ENCODE measurements around the gene GTF2H2C. TPM values are rescaled to one million over a fixed set of nuclear protein-coding genes. Genes with fewer than 3 reads are reported as not detected.
"Not testable (repeated sequence)": the region's sequence is repeated elsewhere in the genome, so short reads cannot be mapped to it uniquely, and the experiment has no call there.

Gene GTF2H2C
- total and polyA plus RNA-seq, 12 donors: 7.3 to 17.9 (median 14.2) TPM

- H3K36me3 ChIP-seq: no peaks in the 10 kb centered on the region
- intact Hi-C loops (cut with DNase I): no loop called here
- peaks cover 0 to 6% (median 0%) of the 10 kb centered on the region in 9 donors for H3K4me1 ChIP-seq
- H3K27me3 ChIP-seq: peaks cover 0 to 7% (median 0%) of the 10 kb centered on the region in 7 donors
- DNase-seq (no peak), ATAC-seq (no peak)
- WGBS, 2 donors: 85 to 87% methylated on average over 4 of the region's 4 CpGs
- no peak overlapping the region for H3K27ac ChIP-seq
- H3K4me3 ChIP-seq: no peak overlapping the region
- no peaks in the 10 kb centered on the region for H3K9me3 ChIP-seq
- TF ChIP-seq CTCF (IDR thresholded peaks at IDR 0.05): no peak
Observed at GRCh38 chr5:69528609-69529008, 31.4 kb upstream of the GTF2H2C start.

- TF ChIP-seq CTCF (IDR thresholded peaks at IDR 0.05): no peak
- Histone ChIP-seq H3K9me3 (no peaks in the 10 kb centered on the region), H3K36me3 (no peaks in the 10 kb centered on the region), H3K4me3 (no peak overlapping the region), H3K4me1 (peaks cover 0 to 6% (median 0%) of the 10 kb centered on the region in 9 donors), H3K27ac (no peak overlapping the region), H3K27me3 (peaks cover 0 to 7% (median 0%) of the 10 kb centered on the region in 7 donors)
- intact Hi-C loops (cut with DNase I): no loop called here
- ATAC-seq (no peak), DNase-seq (no peak)
- 68 to 77% methylated on average over 7 of the region's 7 CpGs for WGBS, 2 donors
Observed at GRCh38 chr5:69530561-69531405, 29.2 kb upstream of the GTF2H2C start.

GRCh38 chr5:69531406-69531801 is 28.6 kb upstream of the GTF2H2C start:
- DNase-seq (no peak), ATAC-seq (no peak)
- intact Hi-C loops (cut with DNase I): no loop called here
- peaks cover 0 to 7% (median 0%) of the 10 kb centered on the region in 7 donors for H3K27me3 ChIP-seq
- H3K4me3 ChIP-seq: no peak overlapping the region
- 42 to 45% methylated on average over 3 of the region's 3 CpGs for WGBS, 2 donors
- no peak for TF ChIP-seq CTCF (IDR thresholded peaks at IDR 0.05)
- no peaks in the 10 kb centered on the region for H3K9me3 ChIP-seq
- H3K4me1 ChIP-seq: peaks cover 0 to 6% (median 0%) of the 10 kb centered on the region in 9 donors
- H3K27ac ChIP-seq: no peak overlapping the region
- no peaks in the 10 kb centered on the region for H3K36me3 ChIP-seq

GRCh38 chr5:69537911-69538310 is 22.1 kb upstream of the GTF2H2C start:
- ATAC-seq; intact Hi-C loops (cut with DNase I): not testable (repeated sequence)
- 88 to 89% methylated on average over 2 to 3 of the region's 3 CpGs for WGBS, 2 donors

GRCh38 chr5:69538735-69539134 is 21.3 kb upstream of the GTF2H2C start:
- DNase-seq; H3K27me3 ChIP-seq; H3K9me3 ChIP-seq; H3K36me3 ChIP-seq; H3K4me3 ChIP-seq; H3K4me1 ChIP-seq; intact Hi-C loops (cut with DNase I); ATAC-seq; H3K27ac ChIP-seq: not testable (repeated sequence)
- 93 to 100% methylated on average over 1 of the region's 2 CpGs for WGBS, 2 donors

More at GRCh38 chr5:69537911-69538310, 22.1 kb upstream of the GTF2H2C start:
- not testable (repeated sequence) for H3K27me3 ChIP-seq, H3K27ac ChIP-seq, H3K9me3 ChIP-seq, H3K36me3 ChIP-seq, H3K4me1 ChIP-seq, DNase-seq, H3K4me3 ChIP-seq

GRCh38 chr5:69541347-69541746 is 18.6 kb upstream of the GTF2H2C start:
- no CpG with 5 or more reads among the region's 1 CpG for WGBS, 2 donors

GRCh38 chr5:69542838-69543618 is 17.0 kb upstream of the GTF2H2C start:
- DNase-seq; ATAC-seq; H3K27me3 ChIP-seq; H3K4me3 ChIP-seq; H3K4me1 ChIP-seq; H3K27ac ChIP-seq; intact Hi-C loops (cut with DNase I); H3K9me3 ChIP-seq; H3K36me3 ChIP-seq: not testable (repeated sequence)
- no CpG with 5 or more reads among the region's 3 CpGs for WGBS, 2 donors

More at GRCh38 chr5:69541347-69541746, 18.6 kb upstream of the GTF2H2C start:
- intact Hi-C loops (cut with DNase I); H3K9me3 ChIP-seq; H3K4me1 ChIP-seq; H3K36me3 ChIP-seq; H3K4me3 ChIP-seq; ATAC-seq; H3K27ac ChIP-seq; DNase-seq; H3K27me3 ChIP-seq: not testable (repeated sequence)

- no CpG with 5 or more reads among the region's 7 CpGs for WGBS, 2 donors
- H3K36me3 ChIP-seq; ATAC-seq; H3K27me3 ChIP-seq; H3K4me3 ChIP-seq; DNase-seq; H3K4me1 ChIP-seq; H3K27ac ChIP-seq; H3K9me3 ChIP-seq; intact Hi-C loops (cut with DNase I): not testable (repeated sequence)
Observed at GRCh38 chr5:69544602-69545001, 15.4 kb upstream of the GTF2H2C start.
